Measurements from ENCODE around the gene ADCK2.
"Not testable (repeated sequence)": the region's sequence is repeated elsewhere in the genome, so short reads cannot be mapped to it uniquely, and the experiment has no call there.

ADCK2 gene

DNA sequence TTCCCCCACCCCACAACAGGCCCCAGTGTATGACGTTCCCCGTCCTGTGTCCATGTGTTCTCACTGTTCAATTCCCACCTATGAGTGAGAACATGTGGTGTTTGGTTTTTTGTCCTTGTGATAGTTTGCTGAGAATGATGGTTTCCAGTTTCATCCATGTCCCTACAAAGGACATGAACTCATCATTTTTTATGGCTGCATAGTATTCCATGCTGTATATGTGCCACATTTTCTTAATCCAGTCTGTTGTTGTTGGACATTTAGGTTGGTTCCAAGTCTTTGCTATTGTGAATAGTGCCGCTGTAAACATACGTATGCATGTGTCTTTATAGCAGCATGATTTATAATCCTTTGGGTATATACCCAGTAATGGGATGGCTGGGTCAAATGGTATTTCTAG, 36.0 kb downstream of the ADCK2 start:
- not testable (repeated sequence) for H3K4me3 ChIP-seq (ENCODE audit: low read depth, low read length); H3K9ac ChIP-seq (ENCODE audit: low read depth, low read length); H3K9me3 ChIP-seq (ENCODE audit: control insufficient read depth, insufficient read depth, low read length); H3K36me3 ChIP-seq (ENCODE audit: control insufficient read depth, insufficient read depth, low read length); H3K27me3 ChIP-seq (ENCODE audit: control insufficient read depth, insufficient read depth, low read length); H3K4me1 ChIP-seq (ENCODE audit: control insufficient read depth, insufficient read depth, low read length)

DNA sequence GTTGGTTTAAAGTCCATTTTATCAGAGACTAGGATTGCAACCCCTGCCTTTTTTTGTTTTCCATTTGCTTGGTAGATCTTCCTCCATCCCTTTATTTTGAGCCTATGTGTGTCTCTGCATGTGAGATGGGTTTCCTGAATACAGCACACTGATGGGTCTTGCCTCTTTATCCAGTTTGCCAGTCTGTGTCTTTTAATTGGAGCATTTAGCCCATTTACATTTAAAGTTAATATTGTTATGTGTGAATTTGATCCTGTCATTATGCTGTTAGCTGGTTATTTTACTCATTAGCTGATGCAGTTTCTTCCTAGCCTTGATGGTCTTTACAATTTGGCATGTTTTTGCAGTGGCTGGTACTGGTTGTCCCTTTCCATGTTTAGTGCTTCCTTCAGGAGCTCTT, 39.6 kb downstream of the ADCK2 start:
- not testable (repeated sequence) for H3K4me1 ChIP-seq (ENCODE audit: control insufficient read depth, insufficient read depth, low read length); H3K27me3 ChIP-seq (ENCODE audit: control insufficient read depth, insufficient read depth, low read length); H3K4me3 ChIP-seq (ENCODE audit: low read depth, low read length); H3K9me3 ChIP-seq (ENCODE audit: control insufficient read depth, insufficient read depth, low read length); H3K36me3 ChIP-seq (ENCODE audit: control insufficient read depth, insufficient read depth, low read length); H3K9ac ChIP-seq (ENCODE audit: low read depth, low read length)

DNA sequence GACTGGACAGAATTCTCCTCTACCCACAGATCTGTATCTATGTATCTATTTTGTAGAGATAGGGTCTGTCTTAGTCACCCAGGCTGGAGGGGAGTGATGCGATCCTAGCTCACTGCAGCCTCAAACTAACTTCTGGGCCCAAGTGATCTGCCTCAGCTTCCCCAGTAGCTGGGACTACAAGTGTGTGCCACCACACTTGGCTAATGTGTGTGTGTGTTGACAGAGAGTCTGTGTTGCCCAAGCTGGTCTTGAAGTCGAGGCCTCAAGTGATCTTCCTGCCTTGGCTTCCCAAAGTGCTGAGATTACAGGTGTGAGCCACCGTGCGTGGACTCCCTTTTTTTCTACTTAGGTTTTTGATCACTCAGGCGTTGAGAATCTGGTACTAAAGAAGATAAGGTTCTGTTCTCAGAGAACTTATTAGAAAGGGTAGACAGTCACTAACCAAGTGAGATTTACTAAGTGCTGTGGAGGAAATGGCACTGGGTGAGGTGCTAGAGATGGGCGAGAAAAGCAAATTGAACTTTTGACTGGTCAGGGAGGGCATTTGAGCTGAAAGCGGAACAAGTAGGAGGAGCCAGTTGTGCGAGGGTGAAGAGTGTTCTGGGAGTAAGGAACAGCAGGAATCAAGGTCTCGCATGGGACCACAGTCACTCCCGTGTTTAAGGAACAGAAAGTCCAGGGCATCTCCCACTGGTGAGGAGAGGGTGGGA, 41.7 kb downstream of the ADCK2 start:
- H3K9me3 ChIP-seq (ENCODE audit: control insufficient read depth, insufficient read depth, low read length) = no peaks in the 10 kb centered on the region
- H3K4me1 ChIP-seq (ENCODE audit: control insufficient read depth, insufficient read depth, low read length) = no peaks in the 10 kb centered on the region
- H3K9ac ChIP-seq (ENCODE audit: low read depth, low read length) = no peak overlapping the region

DNA sequence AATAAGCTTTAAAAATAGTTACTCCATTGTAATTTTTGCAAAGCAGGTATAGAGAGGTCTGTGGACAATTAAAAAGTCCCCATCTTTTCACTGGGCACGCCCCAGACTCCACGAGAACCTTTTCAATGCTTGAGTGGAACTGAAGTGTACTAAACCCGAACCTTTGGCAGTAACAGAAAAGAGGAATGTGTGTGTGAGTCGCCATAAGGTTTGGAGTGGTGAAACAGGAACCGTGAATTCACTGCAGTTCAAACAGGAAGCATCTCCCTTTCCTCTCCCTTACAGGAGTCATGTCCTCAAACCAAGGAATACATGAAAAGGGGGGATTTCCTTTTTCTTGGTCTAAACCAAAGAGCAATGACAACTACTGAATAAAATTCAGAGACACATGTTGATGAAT, 47.0 kb downstream of the ADCK2 start:
- Histone ChIP-seq H3K4me3 (ENCODE audit: low read depth, low read length) (no peak overlapping the region), H3K9ac (ENCODE audit: low read depth, low read length) (no peak overlapping the region), H3K27me3 (ENCODE audit: control insufficient read depth, insufficient read depth, low read length) (no peaks in the 10 kb centered on the region), H3K4me1 (ENCODE audit: control insufficient read depth, insufficient read depth, low read length) (no peaks in the 10 kb centered on the region), H3K9me3 (ENCODE audit: control insufficient read depth, insufficient read depth, low read length) (no peaks in the 10 kb centered on the region), H3K36me3 (ENCODE audit: control insufficient read depth, insufficient read depth, low read length) (no peaks in the 10 kb centered on the region)

More for the DNA sequence above, 41.7 kb downstream of the ADCK2 start:
- no peak overlapping the region for H3K4me3 ChIP-seq (ENCODE audit: low read depth, low read length)
- no peaks in the 10 kb centered on the region for H3K27me3 ChIP-seq (ENCODE audit: control insufficient read depth, insufficient read depth, low read length)
- no peaks in the 10 kb centered on the region for H3K36me3 ChIP-seq (ENCODE audit: control insufficient read depth, insufficient read depth, low read length)

DNA sequence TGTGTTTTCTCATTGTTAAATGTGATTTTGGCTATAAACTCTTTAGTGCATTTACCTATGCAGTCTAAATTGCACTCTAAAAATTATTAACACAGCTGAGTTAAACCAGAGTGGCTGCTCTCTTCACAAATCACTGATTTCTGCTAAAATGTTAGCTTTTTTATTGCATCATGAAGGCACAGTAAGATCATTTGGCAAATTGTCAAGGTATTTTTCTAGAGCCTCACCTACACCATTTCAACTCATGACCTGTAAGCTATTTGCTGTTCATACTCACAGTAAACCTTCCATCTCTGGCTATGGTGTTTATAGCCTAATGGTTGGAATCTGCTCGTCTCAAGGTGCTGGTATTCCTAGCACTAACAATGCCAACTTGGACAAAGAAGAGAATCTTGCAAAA, 49.5 kb downstream of the ADCK2 start:
- H3K9me3 ChIP-seq (ENCODE audit: control insufficient read depth, insufficient read depth, low read length) = no peaks in the 10 kb centered on the region
- H3K4me3 ChIP-seq (ENCODE audit: low read depth, low read length) = no peak overlapping the region
- H3K27me3 ChIP-seq (ENCODE audit: control insufficient read depth, insufficient read depth, low read length) = no peaks in the 10 kb centered on the region
- H3K36me3 ChIP-seq (ENCODE audit: control insufficient read depth, insufficient read depth, low read length) = no peaks in the 10 kb centered on the region
- H3K9ac ChIP-seq (ENCODE audit: low read depth, low read length) = no peak overlapping the region
- no peaks in the 10 kb centered on the region for H3K4me1 ChIP-seq (ENCODE audit: control insufficient read depth, insufficient read depth, low read length)

DNA sequence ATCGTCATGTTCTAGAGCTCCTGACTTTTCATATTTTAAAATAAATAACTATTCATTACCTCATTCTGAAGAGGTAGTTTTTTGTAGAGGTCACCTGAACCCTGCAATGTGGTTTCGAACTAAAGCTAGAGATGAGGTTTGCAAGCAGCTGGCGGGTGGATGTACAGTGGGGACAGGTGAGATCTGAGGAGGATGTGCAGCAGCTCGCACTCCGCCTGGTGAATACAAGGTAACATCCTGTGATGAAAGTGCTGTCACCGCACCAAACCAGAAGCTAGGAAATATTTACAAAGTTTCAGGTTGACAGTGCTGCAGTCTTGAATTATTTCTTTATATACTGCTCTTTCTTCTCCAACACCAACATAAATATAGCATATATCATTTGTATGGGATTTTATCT, 50.3 kb downstream of the ADCK2 start:
- Histone ChIP-seq H3K4me3 (ENCODE audit: low read depth, low read length) (no peak overlapping the region), H3K36me3 (ENCODE audit: control insufficient read depth, insufficient read depth, low read length) (no peaks in the 10 kb centered on the region), H3K27me3 (ENCODE audit: control insufficient read depth, insufficient read depth, low read length) (no peaks in the 10 kb centered on the region), H3K9ac (ENCODE audit: low read depth, low read length) (no peak overlapping the region), H3K9me3 (ENCODE audit: control insufficient read depth, insufficient read depth, low read length) (no peaks in the 10 kb centered on the region), H3K4me1 (ENCODE audit: control insufficient read depth, insufficient read depth, low read length) (no peaks in the 10 kb centered on the region)

DNA sequence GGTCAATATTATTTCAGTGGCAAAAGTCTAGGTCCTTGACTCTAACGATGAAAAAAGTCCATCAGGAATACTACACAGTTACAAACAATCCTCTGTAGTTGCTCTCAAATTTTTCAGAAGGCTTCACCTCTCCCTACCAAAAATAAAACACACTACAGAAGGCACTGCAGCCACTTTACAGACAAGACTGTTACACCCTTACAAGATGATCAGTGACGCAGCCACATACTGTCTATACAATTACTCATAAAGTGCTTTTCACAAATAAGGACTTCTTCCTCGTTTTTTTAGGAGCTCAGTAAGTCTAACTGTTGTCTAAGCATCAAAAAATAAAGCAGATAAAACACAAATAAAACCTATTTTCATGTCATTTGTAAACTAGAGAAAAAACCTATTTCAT, 50.8 kb downstream of the ADCK2 start:
- H3K9me3 ChIP-seq (ENCODE audit: control insufficient read depth, insufficient read depth, low read length) = no peaks in the 10 kb centered on the region
- no peak overlapping the region for H3K9ac ChIP-seq (ENCODE audit: low read depth, low read length)
- H3K27me3 ChIP-seq (ENCODE audit: control insufficient read depth, insufficient read depth, low read length) = no peaks in the 10 kb centered on the region
- no peak overlapping the region for H3K4me3 ChIP-seq (ENCODE audit: low read depth, low read length)
- H3K4me1 ChIP-seq (ENCODE audit: control insufficient read depth, insufficient read depth, low read length) = no peaks in the 10 kb centered on the region
- H3K36me3 ChIP-seq (ENCODE audit: control insufficient read depth, insufficient read depth, low read length) = no peaks in the 10 kb centered on the region

DNA sequence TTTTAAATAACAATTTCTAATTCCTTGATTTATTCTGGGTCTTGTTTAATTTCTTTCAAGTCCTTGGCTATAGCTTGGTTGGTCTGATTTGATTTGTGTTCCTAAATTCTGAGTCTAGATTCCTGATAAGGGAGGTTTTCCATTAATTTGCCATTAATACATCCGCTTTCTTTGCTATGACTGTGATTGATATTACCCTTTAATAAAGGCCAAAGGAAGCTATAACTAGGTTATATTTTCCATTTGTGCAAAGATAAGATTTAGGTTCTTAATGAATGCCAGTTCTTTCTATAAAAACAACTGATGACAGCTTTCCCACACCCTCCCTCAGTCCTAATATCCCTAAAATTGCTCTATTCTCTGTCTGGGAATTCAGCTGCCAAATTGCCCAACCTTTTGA, 52.0 kb downstream of the ADCK2 start:
- no peaks in the 10 kb centered on the region for H3K9me3 ChIP-seq (ENCODE audit: control insufficient read depth, insufficient read depth, low read length)
- no peak overlapping the region for H3K4me3 ChIP-seq (ENCODE audit: low read depth, low read length)
- H3K36me3 ChIP-seq (ENCODE audit: control insufficient read depth, insufficient read depth, low read length) = no peaks in the 10 kb centered on the region
- H3K27me3 ChIP-seq (ENCODE audit: control insufficient read depth, insufficient read depth, low read length) = no peaks in the 10 kb centered on the region
- H3K4me1 ChIP-seq (ENCODE audit: control insufficient read depth, insufficient read depth, low read length) = no peaks in the 10 kb centered on the region
- H3K9ac ChIP-seq (ENCODE audit: low read depth, low read length) = no peak overlapping the region

DNA sequence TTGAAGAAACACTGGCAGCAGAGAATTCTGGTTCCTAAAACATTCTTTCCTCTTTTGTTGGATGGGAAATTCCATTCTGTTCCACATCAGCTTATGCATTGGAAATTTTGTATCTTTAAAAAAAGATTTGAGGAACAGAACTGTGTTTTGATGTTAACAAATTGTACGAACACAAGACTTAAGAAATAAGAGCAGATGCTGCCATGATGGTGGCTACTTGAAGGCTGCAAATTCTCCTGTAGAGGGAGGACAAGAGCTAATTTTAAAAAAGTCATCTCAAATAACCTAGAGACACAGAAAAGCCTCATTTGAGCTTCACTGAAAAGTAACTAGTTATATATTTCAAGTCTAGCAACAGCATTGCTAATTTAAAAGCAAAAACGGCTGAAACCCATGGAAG, 53.5 kb downstream of the ADCK2 start:
- no peak overlapping the region for H3K9ac ChIP-seq (ENCODE audit: low read depth, low read length)
- H3K4me3 ChIP-seq (ENCODE audit: low read depth, low read length) = no peak overlapping the region
- H3K9me3 ChIP-seq (ENCODE audit: control insufficient read depth, insufficient read depth, low read length) = no peaks in the 10 kb centered on the region
- no peaks in the 10 kb centered on the region for H3K4me1 ChIP-seq (ENCODE audit: control insufficient read depth, insufficient read depth, low read length)
- H3K36me3 ChIP-seq (ENCODE audit: control insufficient read depth, insufficient read depth, low read length) = no peaks in the 10 kb centered on the region
- H3K27me3 ChIP-seq (ENCODE audit: control insufficient read depth, insufficient read depth, low read length) = no peaks in the 10 kb centered on the region

DNA sequence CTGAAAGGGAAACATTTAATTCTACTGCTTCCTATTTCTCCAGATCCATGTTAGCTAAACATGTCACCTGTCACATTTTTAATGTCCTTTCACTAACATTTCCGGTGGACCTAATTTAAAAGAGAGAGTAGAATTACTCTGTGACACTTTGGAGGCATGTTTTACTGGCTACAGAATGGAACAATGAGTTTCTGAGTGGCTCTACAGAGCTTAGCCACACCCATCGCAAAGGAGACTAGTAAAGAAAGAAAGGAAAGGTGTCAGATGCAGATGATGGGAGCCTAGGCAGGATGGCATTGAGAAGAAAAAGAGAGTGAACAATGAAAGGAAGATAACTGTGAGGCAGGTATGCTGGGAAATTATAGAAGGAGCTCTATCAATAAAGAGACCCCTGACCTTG, 59.7 kb downstream of the ADCK2 start:
- H3K4me1 ChIP-seq (ENCODE audit: control insufficient read depth, insufficient read depth, low read length) = no peaks in the 10 kb centered on the region
- H3K36me3 ChIP-seq (ENCODE audit: control insufficient read depth, insufficient read depth, low read length) = no peaks in the 10 kb centered on the region

DNA sequence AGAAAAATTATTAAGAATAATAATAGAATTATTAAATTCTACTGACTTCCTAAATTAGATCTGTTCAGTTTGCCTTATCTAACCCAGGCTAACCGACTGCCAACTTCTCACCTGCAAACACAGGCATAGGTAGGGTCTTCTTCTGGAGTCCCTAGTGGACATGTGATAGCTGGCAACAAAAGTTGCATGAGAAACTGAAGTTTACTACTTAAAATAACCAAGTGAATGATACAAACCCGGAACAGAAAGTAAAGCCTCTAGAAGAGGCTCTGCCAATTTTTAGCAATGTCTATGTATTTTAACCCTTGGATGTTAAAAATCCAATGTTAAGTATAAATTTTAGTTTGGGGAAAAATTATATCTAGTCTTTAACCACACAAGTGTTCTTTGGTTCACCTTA, 61.4 kb downstream of the ADCK2 start:
- no peak overlapping the region for H3K4me3 ChIP-seq (ENCODE audit: low read depth, low read length)
- H3K36me3 ChIP-seq (ENCODE audit: control insufficient read depth, insufficient read depth, low read length) = peaks cover 3% of the 10 kb centered on the region
- no peaks in the 10 kb centered on the region for H3K4me1 ChIP-seq (ENCODE audit: control insufficient read depth, insufficient read depth, low read length)
- H3K9me3 ChIP-seq (ENCODE audit: control insufficient read depth, insufficient read depth, low read length) = no peaks in the 10 kb centered on the region
- no peak overlapping the region for H3K9ac ChIP-seq (ENCODE audit: low read depth, low read length)
- H3K27me3 ChIP-seq (ENCODE audit: control insufficient read depth, insufficient read depth, low read length) = no peaks in the 10 kb centered on the region

More for the DNA sequence above, 59.7 kb downstream of the ADCK2 start:
- no peaks in the 10 kb centered on the region for H3K27me3 ChIP-seq (ENCODE audit: control insufficient read depth, insufficient read depth, low read length)
- no peak overlapping the region for H3K4me3 ChIP-seq (ENCODE audit: low read depth, low read length)
- H3K9ac ChIP-seq (ENCODE audit: low read depth, low read length) = no peak overlapping the region
- H3K9me3 ChIP-seq (ENCODE audit: control insufficient read depth, insufficient read depth, low read length) = no peaks in the 10 kb centered on the region

DNA sequence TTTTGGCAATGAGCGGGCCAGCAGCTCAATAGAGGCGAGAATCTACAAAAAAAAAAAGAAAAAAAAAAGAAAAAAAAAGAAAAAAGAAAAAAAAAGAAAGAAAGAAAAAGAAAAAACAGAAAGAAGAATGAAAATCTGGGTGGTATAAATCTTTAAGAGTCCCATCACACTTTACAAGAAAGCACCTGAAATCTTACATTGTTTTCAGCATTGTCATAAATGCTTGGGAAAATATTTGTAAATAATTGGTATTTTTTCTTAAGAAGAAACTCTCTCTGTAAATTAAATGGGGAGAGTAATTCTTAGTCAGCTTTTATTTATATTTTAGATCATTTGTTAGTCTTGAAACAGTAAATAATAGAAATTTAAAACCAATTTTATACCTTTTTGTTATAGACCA, 62.0 kb downstream of the ADCK2 start:
- no peak overlapping the region for H3K9ac ChIP-seq (ENCODE audit: low read depth, low read length)

More for the DNA sequence above, 62.0 kb downstream of the ADCK2 start:
- H3K36me3 ChIP-seq (ENCODE audit: control insufficient read depth, insufficient read depth, low read length) = peaks cover 3% of the 10 kb centered on the region
- no peaks in the 10 kb centered on the region for H3K27me3 ChIP-seq (ENCODE audit: control insufficient read depth, insufficient read depth, low read length)
- no peaks in the 10 kb centered on the region for H3K4me1 ChIP-seq (ENCODE audit: control insufficient read depth, insufficient read depth, low read length)
- H3K9me3 ChIP-seq (ENCODE audit: control insufficient read depth, insufficient read depth, low read length) = no peaks in the 10 kb centered on the region
- H3K4me3 ChIP-seq (ENCODE audit: low read depth, low read length) = no peak overlapping the region

All from iPS-15b (cell line).